ENCODE results near the gene GALNT2. TPM values are rescaled to one million over a fixed set of nuclear protein-coding genes. Genes with fewer than 3 reads are reported as not detected.

Gene GALNT2
- total and polyA plus RNA-seq, 9 donors = 30.3 to 89.2 (median 79.2) TPM

- Histone ChIP-seq H3K9me3 (replicated peaks; ENCODE audit: control insufficient read depth, low read depth, low read length) (no peaks in the 10 kb centered on the region), H3K4me1 (ENCODE audit: control insufficient read depth, insufficient read depth, low read length) (peaks cover 25% of the 10 kb centered on the region), H3K27me3 (ENCODE audit: control insufficient read depth, insufficient read depth, low read length) (no peaks in the 10 kb centered on the region), H3K36me3 (ENCODE audit: control insufficient read depth, insufficient read depth, low read length) (no peaks in the 10 kb centered on the region), H3K27ac (ENCODE audit: low read length) (peak overlapping the region; percentile 7), H3K4me3 (ENCODE audit: low read length) (no peak overlapping the region)
- peak; percentile 54 for DNase-seq
- WGBS (ENCODE audit: insufficient coverage) = 0% methylated on average over 1 of the region's 1 CpG
Measured at GRCh38 chr1:230215529-230215928, 148.5 kb downstream of the GALNT2 start.

- DNase-seq = no peak
- H3K4me1 ChIP-seq (ENCODE audit: control insufficient read depth, insufficient read depth, low read length) = peaks cover 21% of the 10 kb centered on the region
- no peaks in the 10 kb centered on the region for H3K27me3 ChIP-seq (ENCODE audit: control insufficient read depth, insufficient read depth, low read length)
- H3K27ac ChIP-seq (ENCODE audit: low read length) = no peak overlapping the region
- H3K9me3 ChIP-seq (replicated peaks; ENCODE audit: control insufficient read depth, low read depth, low read length) = no peaks in the 10 kb centered on the region
- H3K4me3 ChIP-seq (ENCODE audit: low read length) = no peak overlapping the region
- WGBS (ENCODE audit: insufficient coverage) = 60% methylated on average over 1 of the region's 2 CpGs
- no peaks in the 10 kb centered on the region for H3K36me3 ChIP-seq (ENCODE audit: control insufficient read depth, insufficient read depth, low read length)
Measured at GRCh38 chr1:230216896-230217295, 149.9 kb downstream of the GALNT2 start.

DNA sequence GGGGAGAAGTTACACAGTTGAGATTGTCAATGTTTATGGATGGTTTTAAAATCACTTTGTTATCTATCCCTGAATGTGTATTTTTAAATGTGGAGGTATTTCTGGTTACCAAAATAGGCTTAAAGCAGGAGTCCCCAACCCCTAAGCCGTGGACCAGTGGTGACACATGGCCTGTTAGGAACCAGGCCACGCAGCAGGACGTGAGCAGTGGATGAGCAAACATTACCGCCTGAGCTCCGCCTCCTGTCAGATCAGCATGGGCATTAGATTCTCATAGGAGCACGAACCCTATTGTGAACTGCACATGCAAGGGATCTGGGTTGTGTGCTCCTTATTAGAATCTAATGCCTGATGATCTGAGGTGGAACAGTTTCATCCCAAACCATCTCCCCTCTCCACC is 151.6 kb downstream of the GALNT2 start:
- Histone ChIP-seq H3K27me3 (ENCODE audit: control insufficient read depth, insufficient read depth, low read length) (no peaks in the 10 kb centered on the region), H3K9me3 (replicated peaks; ENCODE audit: control insufficient read depth, low read depth, low read length) (no peaks in the 10 kb centered on the region), H3K27ac (ENCODE audit: low read length) (no peak overlapping the region), H3K4me1 (ENCODE audit: control insufficient read depth, insufficient read depth, low read length) (peaks cover 21% of the 10 kb centered on the region), H3K36me3 (ENCODE audit: control insufficient read depth, insufficient read depth, low read length) (no peaks in the 10 kb centered on the region), H3K4me3 (ENCODE audit: low read length) (no peak overlapping the region)
- 89% methylated on average over 5 of the region's 6 CpGs for WGBS (ENCODE audit: insufficient coverage)
- no peak for DNase-seq

- 100% methylated on average over 4 of the region's 8 CpGs for WGBS (ENCODE audit: insufficient coverage)
- H3K4me1 ChIP-seq (ENCODE audit: control insufficient read depth, insufficient read depth, low read length) = peaks cover 19% of the 10 kb centered on the region
Measured at GRCh38 chr1:230219174-230220067, 152.4 kb downstream of the GALNT2 start.

GRCh38 chr1:230220478-230220877 is 153.4 kb downstream of the GALNT2 start:
- WGBS (ENCODE audit: insufficient coverage) = 89% methylated on average over 2 of the region's 7 CpGs
- Histone ChIP-seq H3K27me3 (ENCODE audit: control insufficient read depth, insufficient read depth, low read length) (no peaks in the 10 kb centered on the region), H3K9me3 (replicated peaks; ENCODE audit: control insufficient read depth, low read depth, low read length) (no peaks in the 10 kb centered on the region), H3K4me3 (ENCODE audit: low read length) (no peak overlapping the region), H3K4me1 (ENCODE audit: control insufficient read depth, insufficient read depth, low read length) (peaks cover 10% of the 10 kb centered on the region), H3K27ac (ENCODE audit: low read length) (peak overlapping the region; percentile 16), H3K36me3 (ENCODE audit: control insufficient read depth, insufficient read depth, low read length) (no peaks in the 10 kb centered on the region)
- DNase-seq = no peak

More at GRCh38 chr1:230219174-230220067, 152.4 kb downstream of the GALNT2 start:
- no peaks in the 10 kb centered on the region for H3K9me3 ChIP-seq (replicated peaks; ENCODE audit: control insufficient read depth, low read depth, low read length)
- H3K27me3 ChIP-seq (ENCODE audit: control insufficient read depth, insufficient read depth, low read length) = no peaks in the 10 kb centered on the region
- DNase-seq = no peak
- H3K27ac ChIP-seq (ENCODE audit: low read length) = no peak overlapping the region
- no peaks in the 10 kb centered on the region for H3K36me3 ChIP-seq (ENCODE audit: control insufficient read depth, insufficient read depth, low read length)
- H3K4me3 ChIP-seq (ENCODE audit: low read length) = no peak overlapping the region

- DNase-seq = no peak
- Histone ChIP-seq H3K4me3 (ENCODE audit: low read length) (no peak overlapping the region), H3K27ac (ENCODE audit: low read length) (peak overlapping the region; percentile 16), H3K27me3 (ENCODE audit: control insufficient read depth, insufficient read depth, low read length) (no peaks in the 10 kb centered on the region), H3K4me1 (ENCODE audit: control insufficient read depth, insufficient read depth, low read length) (peaks cover 10% of the 10 kb centered on the region), H3K9me3 (replicated peaks; ENCODE audit: control insufficient read depth, low read depth, low read length) (no peaks in the 10 kb centered on the region), H3K36me3 (ENCODE audit: control insufficient read depth, insufficient read depth, low read length) (no peaks in the 10 kb centered on the region)
- WGBS (ENCODE audit: insufficient coverage) = no CpG with 5 or more reads among the region's 3 CpGs
Measured at GRCh38 chr1:230220907-230221306, 153.9 kb downstream of the GALNT2 start.

DNA sequence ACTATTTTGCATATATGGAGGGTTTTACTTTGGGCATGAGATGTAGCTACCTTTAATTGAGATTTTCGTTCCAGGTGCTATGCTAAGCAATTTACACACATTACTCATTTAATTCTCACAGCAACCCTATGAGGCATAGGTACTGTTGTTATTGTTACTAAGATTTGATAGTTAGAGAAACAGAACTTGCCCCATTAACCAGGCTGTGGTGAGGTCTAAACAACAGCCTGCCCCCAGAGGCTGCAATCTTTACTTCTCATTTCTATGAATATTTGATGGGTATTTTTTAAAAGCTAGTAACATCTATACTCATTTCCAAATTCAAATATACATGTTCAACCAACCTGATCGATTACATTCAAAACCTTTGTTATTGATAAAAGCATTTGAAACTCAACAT is 155.6 kb downstream of the GALNT2 start:
- Histone ChIP-seq H3K9me3 (replicated peaks; ENCODE audit: control insufficient read depth, low read depth, low read length) (no peaks in the 10 kb centered on the region), H3K27me3 (ENCODE audit: control insufficient read depth, insufficient read depth, low read length) (no peaks in the 10 kb centered on the region), H3K4me1 (ENCODE audit: control insufficient read depth, insufficient read depth, low read length) (peaks cover 3% of the 10 kb centered on the region), H3K36me3 (ENCODE audit: control insufficient read depth, insufficient read depth, low read length) (no peaks in the 10 kb centered on the region), H3K4me3 (ENCODE audit: low read length) (no peak overlapping the region), H3K27ac (ENCODE audit: low read length) (no peak overlapping the region)
- no peak for DNase-seq
- WGBS (ENCODE audit: insufficient coverage) = no CpG with 5 or more reads among the region's 2 CpGs

GRCh38 chr1:230224101-230224960 is 157.3 kb downstream of the GALNT2 start:
- Histone ChIP-seq H3K9me3 (replicated peaks; ENCODE audit: control insufficient read depth, low read depth, low read length) (no peaks in the 10 kb centered on the region), H3K36me3 (ENCODE audit: control insufficient read depth, insufficient read depth, low read length) (no peaks in the 10 kb centered on the region), H3K4me3 (ENCODE audit: low read length) (no peak overlapping the region), H3K4me1 (ENCODE audit: control insufficient read depth, insufficient read depth, low read length) (peaks cover 3% of the 10 kb centered on the region), H3K27ac (ENCODE audit: low read length) (no peak overlapping the region), H3K27me3 (ENCODE audit: control insufficient read depth, insufficient read depth, low read length) (no peaks in the 10 kb centered on the region)
- 90% methylated on average over 14 of the region's 18 CpGs for WGBS (ENCODE audit: insufficient coverage)
- DNase-seq = no peak

- H3K27ac ChIP-seq (ENCODE audit: low read length) = no peak overlapping the region
- no peak overlapping the region for H3K4me3 ChIP-seq (ENCODE audit: low read length)
- no peaks in the 10 kb centered on the region for H3K9me3 ChIP-seq (replicated peaks; ENCODE audit: control insufficient read depth, low read depth, low read length)
- no peak for DNase-seq
- peaks cover 2% of the 10 kb centered on the region for H3K36me3 ChIP-seq (ENCODE audit: control insufficient read depth, insufficient read depth, low read length)
- no peaks in the 10 kb centered on the region for H3K27me3 ChIP-seq (ENCODE audit: control insufficient read depth, insufficient read depth, low read length)
- peaks cover 2% of the 10 kb centered on the region for H3K4me1 ChIP-seq (ENCODE audit: control insufficient read depth, insufficient read depth, low read length)
- 93% methylated on average over 6 of the region's 16 CpGs for WGBS (ENCODE audit: insufficient coverage)
Measured at GRCh38 chr1:230226007-230226800, 159.2 kb downstream of the GALNT2 start.

Measured in muscle of leg (tissue), 11 donors.